Stimulated activated CD4-positive, alpha-beta T cell treated with anti-CD3 and anti-CD28 coated beads, Interleukin-15, amount 100 ng/mL, for 1 hour (primary cell): ENCODE data around the gene NPTXR.

Source experiments
- DNase-seq, 2 donors: peaks; one replicate each; pipeline ENCODE4 v3.0.0-alpha.2; 2020; ENCODE audit warnings: low read depth in 1 of 2, low spot score in 1 of 2

The NPTXR gene

DNA sequence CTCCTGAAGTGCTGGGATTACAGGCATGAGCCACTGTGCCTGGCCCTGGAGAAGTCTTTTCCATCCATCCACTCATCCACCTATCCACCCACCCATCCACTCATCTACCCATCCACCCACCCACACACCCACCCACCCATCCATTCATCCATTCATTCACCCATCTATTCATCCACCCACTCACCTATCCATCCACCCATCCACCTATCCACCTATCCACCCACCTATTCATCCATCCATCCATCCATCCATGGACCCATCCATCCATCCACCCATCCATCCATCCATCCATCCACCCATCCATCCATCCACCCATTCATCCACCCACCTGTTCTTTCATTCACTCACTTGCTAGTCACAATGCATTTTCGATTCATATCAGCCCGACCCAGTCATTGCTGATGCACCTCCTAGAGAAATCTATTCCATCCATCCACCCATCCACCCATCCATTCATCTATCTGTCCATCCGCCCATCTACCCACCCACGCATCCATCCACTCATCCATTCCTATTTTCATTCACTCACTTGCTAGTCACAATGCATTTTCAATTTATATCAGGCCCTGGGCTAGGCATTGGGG, 70.4 kb downstream of the NPTXR start:
- DNase-seq: no peak

DNA sequence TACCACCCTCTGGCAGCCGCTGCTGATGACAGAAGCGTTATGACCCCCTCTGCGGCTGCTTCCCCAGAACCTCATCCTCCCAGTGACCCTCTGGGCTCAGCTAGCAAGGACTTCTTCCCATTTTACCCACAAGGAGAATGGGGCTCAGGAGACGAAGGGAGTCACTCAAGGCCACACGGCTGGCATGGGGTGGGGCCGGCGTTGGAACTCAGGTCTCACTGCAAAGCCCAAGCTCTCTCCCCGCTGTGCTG, 71.3 kb downstream of the NPTXR start:
- DNase-seq: no peak

DNA sequence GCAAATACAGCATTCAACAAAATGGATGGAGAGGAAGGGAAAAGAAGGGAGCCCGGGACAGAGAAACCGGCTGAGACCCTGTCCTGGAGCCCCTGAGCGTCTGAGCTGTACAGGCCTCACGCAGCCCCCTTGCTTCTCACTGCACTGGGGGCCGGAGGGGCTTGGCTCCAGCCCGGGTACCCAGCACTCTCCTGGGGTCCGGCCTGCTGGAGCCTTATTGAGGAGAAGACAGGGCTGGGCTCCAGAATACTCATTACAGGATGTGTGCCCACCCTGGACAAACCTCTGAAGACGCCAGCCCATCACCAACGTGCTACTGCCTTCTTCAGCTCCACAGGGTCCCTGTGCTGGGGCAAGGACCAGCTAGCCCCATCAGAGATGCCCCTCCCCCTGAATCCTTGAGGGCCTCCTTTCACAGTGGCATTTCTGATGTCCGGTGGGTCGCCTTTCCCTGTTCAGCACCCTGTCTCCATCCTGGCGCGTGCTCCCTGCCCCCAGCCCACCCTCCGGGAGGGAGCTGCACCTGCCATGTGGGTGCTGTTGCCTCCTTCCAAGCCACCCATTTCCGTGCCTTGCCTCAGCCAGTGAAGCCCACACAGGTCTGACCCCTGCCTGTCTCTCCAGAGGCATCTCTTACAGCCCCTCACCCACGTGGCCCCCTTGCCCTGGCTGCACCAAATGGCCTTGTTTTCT, 73.4 kb downstream of the NPTXR start:
- DNase-seq: no peak
